GM15510 (cell line): Measurements from ENCODE around the gene TSPO.
A peak's percentile ranks its signal among the peaks of the same experiment; 100 is the strongest.

Experiments used
- POLR2A ChIP-seq: IDR thresholded peaks from 3 replicates; pipeline ENCODE4 v1.6.1; 2011; ENCODE audit warnings: borderline replicate concordance; ENCODE audit not compliant: insufficient read length; ENCODE audit errors: extremely low read depth

TSPO gene

GRCh38 chr22:43151251-43152002 is at the start of gene TSPO:
Gene TSPO (plus strand): TSS chr22:43151559. CDS start chr22:43159239, 7,680 bp downstream.
- peak; percentile 33 for TF ChIP-seq POLR2A

DNA sequence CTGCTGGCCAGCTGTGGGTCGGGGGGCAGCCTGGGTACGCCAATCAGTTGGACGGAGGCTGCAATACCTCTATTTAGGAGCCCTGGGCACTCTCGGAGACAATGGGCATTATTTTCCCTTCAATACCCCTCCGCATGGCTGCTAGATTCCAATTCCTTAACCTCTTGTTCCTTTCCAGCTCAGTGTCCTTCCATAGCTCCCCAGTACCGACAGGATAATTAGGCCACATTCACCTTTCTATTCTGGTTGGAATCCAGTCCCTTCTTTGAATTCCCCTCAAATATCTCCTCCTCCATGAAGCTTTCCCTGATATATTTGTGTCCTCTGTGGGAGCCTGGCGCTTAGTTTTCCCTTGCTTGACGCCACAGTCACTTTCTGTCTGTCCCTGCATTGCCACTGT is 45.1 kb upstream of the TSPO start:
- TF ChIP-seq POLR2A, result no peak

- TF ChIP-seq POLR2A, result no peak
Observed at GRCh38 chr22:43109511-43109910, 41.8 kb upstream of the TSPO start.

DNA sequence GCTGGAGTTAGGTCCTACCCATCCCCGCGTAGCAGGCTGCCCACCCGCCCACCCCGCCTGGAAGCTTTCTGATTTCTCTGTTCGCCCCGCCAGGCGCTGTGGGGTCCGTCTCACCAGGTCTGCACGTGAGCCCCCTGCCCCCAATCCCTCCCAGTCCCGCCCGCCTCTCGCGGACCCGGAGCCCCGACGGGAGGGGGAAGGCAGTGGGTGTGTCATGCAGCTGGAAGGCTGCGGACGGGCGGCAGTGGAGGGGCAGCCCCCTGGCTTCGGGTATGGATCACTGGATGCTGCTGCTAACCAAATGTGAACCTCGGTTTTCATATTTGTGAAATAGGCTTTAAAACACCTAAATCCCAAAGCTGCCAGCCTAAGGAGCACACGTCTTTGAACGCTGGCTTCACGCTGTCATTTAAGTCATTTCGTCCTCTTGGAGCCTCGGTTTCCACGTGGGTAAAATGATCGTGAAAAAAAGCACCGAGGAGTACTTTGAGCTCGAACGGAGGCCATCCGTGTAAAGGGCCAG is 41.4 kb upstream of the TSPO start:
- TF ChIP-seq POLR2A, result no peak

DNA sequence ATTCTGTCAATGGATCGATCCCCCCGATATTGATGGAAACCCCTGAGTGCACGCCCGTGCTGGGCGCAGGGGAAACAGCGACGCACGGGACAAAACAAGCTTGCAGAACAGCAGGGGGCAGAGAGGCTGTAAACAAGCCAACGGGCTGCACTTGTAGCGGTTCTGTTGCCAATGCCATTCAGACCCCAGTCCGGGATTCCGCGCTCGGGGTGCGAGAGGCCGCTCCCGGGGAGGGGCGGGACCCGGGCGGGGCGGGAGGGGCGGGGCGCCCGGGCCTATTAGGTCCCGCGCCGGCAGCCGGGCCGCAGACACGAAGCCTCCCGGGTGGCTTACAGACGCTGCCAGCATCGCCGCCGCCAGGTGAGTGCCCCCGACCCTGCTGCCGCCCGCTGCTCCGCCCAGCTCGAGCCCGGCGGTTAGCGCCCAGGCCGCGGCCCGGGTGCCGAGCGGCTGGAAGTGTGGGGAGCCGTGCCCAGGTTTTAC is 40.9 kb upstream of the TSPO start, which contains the start of gene BIK:
BIK (plus strand) TSS at position 307 of the 483 bp plus-strand sequence. CDS start 13,273 bp downstream, outside the sequence.
- TF ChIP-seq POLR2A, result peak; percentile 50

DNA sequence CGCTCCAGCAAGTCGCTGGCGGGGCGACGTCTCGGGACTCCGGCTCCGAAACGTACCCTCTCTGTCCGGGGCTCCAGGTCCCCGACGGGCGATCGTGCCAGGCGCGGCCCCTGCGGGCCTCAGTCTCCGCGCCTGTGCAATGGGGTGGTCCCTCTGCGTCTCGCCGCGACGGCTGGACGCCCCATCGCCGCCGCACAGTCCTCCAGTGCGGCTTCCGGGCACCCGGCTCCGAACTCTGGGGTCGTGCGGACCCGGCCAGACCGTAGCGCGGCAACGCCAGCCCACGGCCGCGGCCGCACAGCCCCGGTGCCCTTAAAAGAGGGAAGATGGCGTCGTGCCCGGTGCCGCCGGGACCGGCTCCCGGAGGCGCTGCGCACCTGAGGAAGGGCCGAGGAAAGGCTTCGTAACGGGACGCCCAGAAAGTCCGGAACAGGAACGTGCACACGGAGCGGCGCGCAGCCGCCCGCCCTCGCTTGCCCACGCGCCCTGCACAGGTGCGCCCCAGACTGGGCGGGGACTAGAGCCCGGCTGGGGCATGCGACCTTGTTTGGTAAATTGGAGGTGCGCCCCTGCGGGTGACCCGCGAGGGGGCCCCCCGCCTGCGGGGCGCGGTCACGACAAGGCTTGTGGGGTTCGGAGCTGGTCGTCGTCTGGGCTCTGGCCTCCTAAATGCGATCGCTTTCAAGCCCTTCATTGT is 40.3 kb upstream of the TSPO start:
- TF ChIP-seq POLR2A, result no peak

- TF ChIP-seq POLR2A, result no peak
Observed at GRCh38 chr22:43113526-43114251, 37.7 kb upstream of the TSPO start.

GRCh38 chr22:43114958-43115357 is 36.4 kb upstream of the TSPO start:
- TF ChIP-seq POLR2A, result no peak

GRCh38 chr22:43116932-43117331 is 34.4 kb upstream of the TSPO start:
- no peak for TF ChIP-seq POLR2A

DNA sequence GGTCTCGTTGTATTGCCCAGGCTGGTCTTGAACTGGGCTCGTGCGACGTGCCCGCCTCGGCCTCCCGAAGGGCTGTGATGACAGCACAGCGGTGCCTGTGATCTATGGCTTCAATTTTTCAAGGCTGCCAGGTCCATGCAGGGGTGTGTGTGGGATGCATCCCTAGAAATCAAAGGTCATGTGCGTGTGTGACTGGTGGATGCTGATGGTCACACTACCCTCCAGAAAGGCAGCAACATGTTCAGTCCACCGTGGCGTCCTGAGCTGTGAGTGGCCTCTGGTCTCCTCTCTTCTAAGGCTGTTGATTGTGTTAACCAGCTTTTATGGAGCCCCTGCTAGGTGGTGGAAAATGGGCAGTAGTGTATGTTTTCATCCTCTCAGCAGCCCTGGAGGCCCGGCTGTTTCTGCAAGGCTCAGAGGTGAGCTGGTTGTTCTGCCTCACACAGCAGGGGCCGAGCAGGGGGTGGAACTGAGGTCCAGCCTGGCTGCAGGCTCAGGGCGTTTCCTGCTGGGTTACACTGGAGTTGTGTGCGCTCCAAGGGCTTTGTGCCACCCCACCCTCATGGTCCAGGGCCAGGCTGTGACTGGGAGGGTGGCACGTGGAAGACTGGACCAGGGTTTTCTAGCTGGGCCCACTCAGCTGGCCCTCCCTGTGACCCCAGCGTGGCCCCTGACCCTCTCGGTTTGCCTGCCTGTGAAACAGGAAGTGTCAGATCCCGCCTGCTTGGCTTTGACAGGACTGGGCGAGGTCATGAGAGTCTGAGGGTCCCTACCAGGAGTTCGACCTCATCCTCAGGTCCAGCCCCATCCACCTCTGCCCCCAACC is 33.1 kb upstream of the TSPO start:
- TF ChIP-seq POLR2A, result no peak

DNA sequence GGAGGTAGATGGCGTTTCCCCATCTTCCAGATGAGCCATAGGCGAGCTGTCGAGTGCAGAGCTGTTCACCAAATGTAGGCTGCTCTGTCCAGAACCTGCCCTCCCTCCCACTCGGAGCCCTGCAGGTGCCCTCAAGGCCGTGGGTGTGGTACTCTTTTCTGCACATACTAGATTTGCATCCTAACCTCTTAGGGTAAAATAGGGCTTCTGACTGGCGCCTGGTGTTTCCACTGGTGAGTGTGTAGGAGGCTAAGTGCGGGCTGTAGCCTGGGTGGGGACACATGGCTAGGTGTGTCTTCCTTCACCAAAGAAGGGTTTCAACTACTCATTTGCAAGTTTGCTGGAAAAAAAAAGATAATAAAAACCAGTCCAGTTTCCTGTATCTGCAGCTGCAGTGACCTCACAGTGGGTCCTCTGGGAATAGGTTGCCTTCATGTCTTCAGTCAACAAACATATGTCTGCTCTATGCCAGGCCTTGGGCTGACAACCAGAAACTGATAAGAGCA is 32.4 kb upstream of the TSPO start:
- peak; percentile 27 for TF ChIP-seq POLR2A

GRCh38 chr22:43126501-43127165 is 24.7 kb upstream of the TSPO start:
- no peak for TF ChIP-seq POLR2A

GRCh38 chr22:43127166-43127908 is 24.0 kb upstream of the TSPO start:
- TF ChIP-seq POLR2A, result no peak

DNA sequence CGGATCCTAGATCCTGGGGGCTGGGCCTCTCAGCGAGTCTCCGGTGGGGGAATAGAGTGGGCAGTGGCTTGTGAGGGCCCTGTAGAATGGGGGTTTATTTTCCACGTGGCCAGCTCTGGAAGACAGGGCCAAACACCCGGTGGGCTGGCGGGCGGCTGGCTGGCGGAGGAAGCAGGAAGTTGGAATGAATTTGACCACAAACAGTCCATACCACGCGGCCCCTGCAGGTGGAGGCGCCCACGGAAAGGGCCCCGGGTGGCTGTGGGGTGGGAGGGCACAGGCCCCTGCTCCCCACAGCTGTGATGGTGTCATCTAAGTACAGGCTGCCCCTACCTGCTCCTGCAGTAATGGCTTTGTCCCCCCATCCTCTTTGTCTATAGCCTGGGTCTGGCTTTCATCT is 23.2 kb upstream of the TSPO start:
- TF ChIP-seq POLR2A, result no peak
